ENCODE measurements around the gene DNAH6.

GRCh38 chr2:84550916-84551315 lies 34.6 kb downstream of the DNAH6 start:
- TF ChIP-seq CTCF (IDR thresholded peaks at IDR 0.05) (no peak), POLR2A (IDR thresholded peaks at IDR 0.05) (no peak)
